ENCODE measurements around the gene OLIG2.

The OLIG2 gene

GRCh38 chr21:32981096-32981495 lies 44.6 kb upstream of the OLIG2 start:
- TF ChIP-seq EGR1 (IDR thresholded peaks at IDR 0.05): no peak
- TF ChIP-seq EP300 (IDR thresholded peaks at IDR 0.05; ENCODE audit: borderline replicate concordance): no peak
- no peak for TF ChIP-seq TAF1 (IDR thresholded peaks at IDR 0.05; ENCODE audit: low read depth)
- no peak for TF ChIP-seq CEBPB (IDR thresholded peaks at IDR 0.05)
- no peak for TF ChIP-seq CREB1 (IDR thresholded peaks at IDR 0.05; ENCODE audit: low read depth)
- no peak for TF ChIP-seq TEAD4 (IDR thresholded peaks at IDR 0.05)
- TF ChIP-seq, protein P1, sequence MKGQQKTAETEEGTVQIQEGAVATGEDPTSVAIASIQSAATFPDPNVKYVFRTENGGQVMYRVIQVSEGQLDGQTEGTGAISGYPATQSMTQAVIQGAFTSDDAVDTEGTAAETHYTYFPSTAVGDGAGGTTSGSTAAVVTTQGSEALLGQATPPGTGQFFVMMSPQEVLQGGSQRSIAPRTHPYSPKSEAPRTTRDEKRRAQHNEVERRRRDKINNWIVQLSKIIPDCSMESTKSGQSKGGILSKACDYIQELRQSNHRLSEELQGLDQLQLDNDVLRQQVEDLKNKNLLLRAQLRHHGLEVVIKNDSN (IDR thresholded peaks at IDR 0.05): no peak
- TF ChIP-seq, protein P2, sequence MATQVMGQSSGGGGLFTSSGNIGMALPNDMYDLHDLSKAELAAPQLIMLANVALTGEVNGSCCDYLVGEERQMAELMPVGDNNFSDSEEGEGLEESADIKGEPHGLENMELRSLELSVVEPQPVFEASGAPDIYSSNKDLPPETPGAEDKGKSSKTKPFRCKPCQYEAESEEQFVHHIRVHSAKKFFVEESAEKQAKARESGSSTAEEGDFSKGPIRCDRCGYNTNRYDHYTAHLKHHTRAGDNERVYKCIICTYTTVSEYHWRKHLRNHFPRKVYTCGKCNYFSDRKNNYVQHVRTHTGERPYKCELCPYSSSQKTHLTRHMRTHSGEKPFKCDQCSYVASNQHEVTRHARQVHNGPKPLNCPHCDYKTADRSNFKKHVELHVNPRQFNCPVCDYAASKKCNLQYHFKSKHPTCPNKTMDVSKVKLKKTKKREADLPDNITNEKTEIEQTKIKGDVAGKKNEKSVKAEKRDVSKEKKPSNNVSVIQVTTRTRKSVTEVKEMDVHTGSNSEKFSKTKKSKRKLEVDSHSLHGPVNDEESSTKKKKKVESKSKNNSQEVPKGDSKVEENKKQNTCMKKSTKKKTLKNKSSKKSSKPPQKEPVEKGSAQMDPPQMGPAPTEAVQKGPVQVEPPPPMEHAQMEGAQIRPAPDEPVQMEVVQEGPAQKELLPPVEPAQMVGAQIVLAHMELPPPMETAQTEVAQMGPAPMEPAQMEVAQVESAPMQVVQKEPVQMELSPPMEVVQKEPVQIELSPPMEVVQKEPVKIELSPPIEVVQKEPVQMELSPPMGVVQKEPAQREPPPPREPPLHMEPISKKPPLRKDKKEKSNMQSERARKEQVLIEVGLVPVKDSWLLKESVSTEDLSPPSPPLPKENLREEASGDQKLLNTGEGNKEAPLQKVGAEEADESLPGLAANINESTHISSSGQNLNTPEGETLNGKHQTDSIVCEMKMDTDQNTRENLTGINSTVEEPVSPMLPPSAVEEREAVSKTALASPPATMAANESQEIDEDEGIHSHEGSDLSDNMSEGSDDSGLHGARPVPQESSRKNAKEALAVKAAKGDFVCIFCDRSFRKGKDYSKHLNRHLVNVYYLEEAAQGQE (IDR thresholded peaks at IDR 0.05; ENCODE audit: low read depth): no peak
- no peak for TF ChIP-seq NFIC (IDR thresholded peaks at IDR 0.05)
- TF ChIP-seq ZBTB7A (IDR thresholded peaks at IDR 0.05; ENCODE audit: low read depth): no peak
- no peak for TF ChIP-seq YY1 (IDR thresholded peaks at IDR 0.05; ENCODE audit: low read depth)

DNA sequence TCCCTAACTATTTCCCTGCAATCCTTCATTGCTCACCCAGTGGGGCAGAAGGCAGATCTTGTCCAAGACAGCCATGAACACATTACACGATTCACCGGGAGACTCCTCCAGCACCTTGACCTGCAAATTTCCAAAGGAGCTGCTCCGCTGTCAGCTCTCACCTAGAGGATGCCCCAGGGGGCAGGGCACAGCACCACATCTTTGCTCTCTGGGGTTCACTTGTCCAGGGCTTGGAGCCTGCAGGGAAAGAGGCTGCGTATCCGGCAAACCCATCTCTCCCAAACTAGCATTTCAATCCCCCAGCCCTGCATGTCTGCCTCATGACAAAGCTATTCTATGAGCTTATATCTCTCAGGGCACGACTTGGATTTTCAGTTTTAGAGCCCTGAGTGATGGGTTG lies 35.1 kb upstream of the OLIG2 start:
- TF ChIP-seq NFIC (IDR thresholded peaks at IDR 0.05) (no peak), YY1 (IDR thresholded peaks at IDR 0.05; ENCODE audit: low read depth) (no peak), TCF12 (IDR thresholded peaks at IDR 0.05; ENCODE audit: low read depth) (no peak), FOXM1 (IDR thresholded peaks at IDR 0.05; ENCODE audit: borderline replicate concordance, low read depth) (no peak)
- TF ChIP-seq, protein P2 (IDR thresholded peaks at IDR 0.05; ENCODE audit: low read depth): no peak

GRCh38 chr21:32991361-32991760 lies 34.4 kb upstream of the OLIG2 start:
- no peak for TF ChIP-seq ZBTB7A (IDR thresholded peaks at IDR 0.05; ENCODE audit: low read depth)
- TF ChIP-seq CEBPB (IDR thresholded peaks at IDR 0.05): no peak
- no peak for TF ChIP-seq CREB1 (IDR thresholded peaks at IDR 0.05; ENCODE audit: low read depth)
- no peak for TF ChIP-seq TCF12 (IDR thresholded peaks at IDR 0.05; ENCODE audit: low read depth)
- TF ChIP-seq TAF1 (IDR thresholded peaks at IDR 0.05; ENCODE audit: low read depth): no peak
- no peak for TF ChIP-seq NFIC (IDR thresholded peaks at IDR 0.05)
- no peak for TF ChIP-seq EP300 (IDR thresholded peaks at IDR 0.05; ENCODE audit: borderline replicate concordance)
- TF ChIP-seq YY1 (IDR thresholded peaks at IDR 0.05; ENCODE audit: low read depth): no peak
- TF ChIP-seq FOXM1 (IDR thresholded peaks at IDR 0.05; ENCODE audit: borderline replicate concordance, low read depth): no peak

DNA sequence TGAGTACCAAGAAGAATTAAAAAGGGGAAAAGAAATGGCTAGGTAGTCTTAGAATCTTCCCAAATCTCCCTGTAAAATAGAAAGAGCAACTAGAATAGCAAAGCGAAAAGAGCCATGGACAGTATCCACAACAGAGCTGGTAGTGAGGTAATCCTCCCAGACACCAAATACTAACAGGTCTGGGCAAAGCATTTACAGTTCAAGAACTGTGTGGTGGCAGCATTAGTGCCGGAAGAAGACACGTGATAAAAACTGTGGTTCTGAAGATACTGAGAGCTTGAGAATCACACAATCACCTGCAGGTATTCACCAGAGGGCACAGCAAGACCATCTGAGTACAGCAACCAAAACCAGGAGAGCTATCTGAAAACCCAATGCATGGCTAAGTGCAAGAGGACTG lies 31.8 kb upstream of the OLIG2 start:
- no peak for TF ChIP-seq EP300 (IDR thresholded peaks at IDR 0.05; ENCODE audit: borderline replicate concordance)
- TF ChIP-seq EGR1 (IDR thresholded peaks at IDR 0.05): no peak
- TF ChIP-seq, protein P2 (IDR thresholded peaks at IDR 0.05; ENCODE audit: low read depth): no peak
- TF ChIP-seq CREB1 (IDR thresholded peaks at IDR 0.05; ENCODE audit: low read depth): no peak
- TF ChIP-seq TCF12 (IDR thresholded peaks at IDR 0.05; ENCODE audit: low read depth): no peak
- no peak for TF ChIP-seq ZBTB7A (IDR thresholded peaks at IDR 0.05; ENCODE audit: low read depth)
- TF ChIP-seq CEBPB (IDR thresholded peaks at IDR 0.05): no peak
- TF ChIP-seq YY1 (IDR thresholded peaks at IDR 0.05; ENCODE audit: low read depth): no peak
- no peak for TF ChIP-seq TAF1 (IDR thresholded peaks at IDR 0.05; ENCODE audit: low read depth)
- no peak for TF ChIP-seq MAX (IDR thresholded peaks at IDR 0.05)
- no peak for TF ChIP-seq RAD21 (IDR thresholded peaks at IDR 0.05; ENCODE audit: low read depth)
- TF ChIP-seq, protein P1 (IDR thresholded peaks at IDR 0.05): no peak
- no peak for TF ChIP-seq TEAD4 (IDR thresholded peaks at IDR 0.05)
- TF ChIP-seq FOXM1 (IDR thresholded peaks at IDR 0.05; ENCODE audit: borderline replicate concordance, low read depth): no peak
- TF ChIP-seq NFIC (IDR thresholded peaks at IDR 0.05): no peak

DNA sequence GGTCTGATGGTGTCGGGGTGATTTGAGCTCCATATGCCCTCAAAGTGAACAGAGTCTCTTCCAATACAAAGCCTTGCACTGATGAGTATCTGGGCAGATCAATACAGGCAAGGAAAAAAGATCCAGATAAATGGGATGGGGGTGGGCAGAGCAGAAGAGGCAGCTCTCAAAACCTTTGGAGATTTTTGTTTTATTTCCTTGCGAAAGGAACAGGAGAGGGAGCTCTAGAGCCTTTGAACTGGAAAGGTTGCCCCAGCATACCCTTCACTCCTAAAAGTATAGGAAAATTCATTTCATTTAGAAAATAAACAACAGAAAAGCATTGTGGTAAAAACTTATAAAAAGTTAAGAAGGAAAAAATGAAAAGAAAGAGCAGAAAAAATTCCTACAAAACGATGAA lies 31.4 kb upstream of the OLIG2 start:
- TF ChIP-seq RAD21 (IDR thresholded peaks at IDR 0.05; ENCODE audit: low read depth): peak; percentile 37
- TF ChIP-seq, protein P1 (IDR thresholded peaks at IDR 0.05): no peak

Data from Ishikawa (cell line).